T47D (cell line): ENCODE results near the gene GPC4.
"Not testable (repeated sequence)": the region's sequence is repeated elsewhere in the genome, so short reads cannot be mapped to it uniquely, and the experiment has no call there.

Experiments used
- DNase-seq, 2 experiments: peaks; one replicate each; pipeline versions ENCODE4 v3.0.0 to v3.0.0-alpha.2; 2011 to 2012; ENCODE audit warnings: low read depth in 1 of 2, low spot score in 1 of 2
- JUND ChIP-seq: IDR thresholded peaks from 2 replicates; pipeline ENCODE4 v1.6.1; 2012; ENCODE audit warnings: low read depth
- in situ Hi-C: cut with HindIII; loops from 2 replicates; pipeline ENCODE4 v1.10.0; 2016; ENCODE audit warnings: low sequenced_read_pairs, low pct_unique_long_range_greater_than_20kb

The GPC4 gene

GRCh38 chrX:133305348-133305747 lies 109.9 kb downstream of the GPC4 start:
- no peak for DNase-seq
- TF ChIP-seq JUND = no peak
- in situ Hi-C loops = no loop called here

- TF ChIP-seq JUND = no peak
- DNase-seq = no peak
- in situ Hi-C loops = no loop called here
These were observed 112.4 kb downstream of the GPC4 start for GRCh38 chrX:133302775-133303445.

GRCh38 chrX:133300591-133300990 lies 114.7 kb downstream of the GPC4 start:
- TF ChIP-seq JUND = no peak
- DNase-seq = no peak
- in situ Hi-C loops = no loop called here

- peak; percentile 20; the same call in 1 of the 2 replicates for TF ChIP-seq JUND
- peak; percentile 3 to 5 for DNase-seq
- in situ Hi-C loops = no loop called here
These were observed 118.0 kb downstream of the GPC4 start for GRCh38 chrX:133297284-133297683.

- no peak for TF ChIP-seq JUND
- DNase-seq = no peak
- in situ Hi-C loops = no loop called here
These were observed 121.2 kb downstream of the GPC4 start for GRCh38 chrX:133294126-133294525.

GRCh38 chrX:133290076-133290475 lies 125.2 kb downstream of the GPC4 start:
- no peak for TF ChIP-seq JUND
- no peak for DNase-seq
- in situ Hi-C loops = no loop called here

GRCh38 chrX:133287860-133288259 lies 127.4 kb downstream of the GPC4 start:
- no peak for DNase-seq
- in situ Hi-C loops = no loop called here
- no peak for TF ChIP-seq JUND

GRCh38 chrX:133285341-133285740 lies 129.9 kb downstream of the GPC4 start:
- DNase-seq = no peak
- in situ Hi-C loops = no loop called here
- TF ChIP-seq JUND = no peak

GRCh38 chrX:133279112-133279730 lies 136.1 kb downstream of the GPC4 start:
- in situ Hi-C loops, DNase-seq: not testable (repeated sequence)

GRCh38 chrX:133273180-133273579 lies 142.1 kb downstream of the GPC4 start:
- no peak for DNase-seq
- in situ Hi-C loops = no loop called here
- TF ChIP-seq JUND = no peak

GRCh38 chrX:133269168-133269567 lies 146.1 kb downstream of the GPC4 start:
- DNase-seq = peak in 1 of 2 experiments; percentile 24
- no peak for TF ChIP-seq JUND
- in situ Hi-C loops = no loop called here

GRCh38 chrX:133267621-133268020 lies 147.7 kb downstream of the GPC4 start:
- TF ChIP-seq JUND = no peak
- in situ Hi-C loops = no loop called here
- DNase-seq = no peak

GRCh38 chrX:133265331-133265730 lies 150.0 kb downstream of the GPC4 start:
- in situ Hi-C loops = no loop called here
- no peak for DNase-seq
- no peak for TF ChIP-seq JUND

GRCh38 chrX:133258481-133258880 lies 156.8 kb downstream of the GPC4 start:
- TF ChIP-seq JUND = no peak
- in situ Hi-C loops = no loop called here

More at GRCh38 chrX:133258481-133258880, 156.8 kb downstream of the GPC4 start:
- no peak for DNase-seq
